Measurements from ENCODE around the gene SOX18.

DNA sequence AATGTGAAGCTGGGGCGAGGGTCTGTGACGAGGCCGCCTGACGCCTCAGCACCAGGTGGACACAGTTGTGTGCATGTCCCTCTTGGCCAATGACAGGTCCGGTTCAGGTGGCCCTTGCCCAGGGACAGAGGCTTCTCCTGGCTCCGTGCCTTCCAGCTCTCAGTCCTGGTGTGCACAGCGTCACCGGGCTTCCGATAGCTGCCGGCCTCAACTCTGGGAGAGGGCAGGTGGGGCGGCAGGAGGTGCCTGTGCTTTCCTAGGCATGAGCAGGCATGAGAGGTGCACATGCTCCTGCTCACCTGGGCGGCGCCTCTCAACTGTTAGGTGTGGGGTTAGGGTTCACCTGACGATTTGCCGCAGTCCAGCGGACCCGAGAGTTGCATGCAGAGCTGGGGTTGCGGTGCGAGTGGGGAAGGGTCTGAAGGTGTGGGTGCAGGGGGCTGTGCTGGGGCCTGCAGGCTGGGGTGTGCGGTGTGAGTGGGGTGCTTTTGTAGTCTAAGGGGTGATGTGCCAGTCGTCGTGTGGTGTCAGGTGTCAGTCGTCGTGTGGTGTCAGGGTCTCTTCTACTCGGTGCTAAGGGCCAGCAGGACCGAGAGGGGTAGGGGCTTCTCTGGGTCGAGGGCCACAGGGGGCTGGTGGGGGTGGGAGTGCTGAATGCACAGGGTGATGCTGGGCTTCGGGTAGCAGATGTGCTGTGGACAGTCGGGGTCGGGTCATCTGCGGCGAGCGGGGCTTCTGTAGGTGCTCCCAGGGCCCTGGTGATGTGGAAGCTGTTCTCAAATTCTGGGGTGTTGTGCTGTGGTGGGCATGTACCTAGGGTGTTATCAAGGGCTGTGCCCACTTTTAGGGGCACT, 3.8 kb upstream of the SOX18 start:
- TF ChIP-seq SUZ12 (IDR thresholded peaks at IDR 0.05; ENCODE audit: extremely low read depth, insufficient read depth, insufficient read length) (no peak), YY1 (IDR thresholded peaks at IDR 0.05; ENCODE audit: insufficient read depth, insufficient read length) (no peak), ZNF274 (IDR thresholded peaks at IDR 0.05; ENCODE audit: low read depth, low read length) (no peak)

All from NT2/D1 (cell line).